Heart left ventricle (tissue), 16 donors: Measurements from ENCODE around the gene EXOC3L4. TPM values are rescaled to one million over a fixed set of nuclear protein-coding genes. Genes with fewer than 3 reads are reported as not detected.

ENCODE experiments used
- ATAC-seq, 4 donors: fragments of 200-7000 bp; cut with Tn5 transposase; one replicate each; pipeline ENCODE4 v1.9.1; 2020 to 2022; ENCODE audit warnings: moderate library complexity in 4 of 4, mild to moderate bottlenecking in 3 of 4, moderate number of reproducible peaks in 1 of 4
- DNase-seq, 5 donors: peaks; one replicate each; pipeline ENCODE4 v3.0.0-alpha.2; 2020
- H3K27ac ChIP-seq, 12 donors: fragments of 200-600 bp; sonication (generic) in 4 of 12; one replicate each; pipeline versions ENCODE4 v1.5.0 to v1.8.0; 2016 to 2022; ENCODE audit warnings: mild to moderate bottlenecking in 2 of 12
- H3K27me3 ChIP-seq, 9 donors: fragments of 200-600 bp; sonication (generic) in 2 of 9; one replicate each; pipeline versions ENCODE4 v1.5.1 to v1.8.0; 2016 to 2022; ENCODE audit warnings: mild to moderate bottlenecking in 3 of 9
- H3K36me3 ChIP-seq, 9 donors: fragments of 200-600 bp; sonication (generic) in 2 of 9; one replicate each; pipeline versions ENCODE4 v1.5.0 to v1.8.0; 2018 to 2022; ENCODE audit warnings: mild to moderate bottlenecking in 2 of 9
- H3K4me1 ChIP-seq, 12 donors: fragments of 200-600 bp; sonication (generic) in 4 of 12; one replicate each; pipeline versions ENCODE4 v1.5.0 to v1.8.0; 2016 to 2022; ENCODE audit warnings: mild to moderate bottlenecking in 3 of 12
- H3K4me3 ChIP-seq, 12 donors: fragments of 200-600 bp; sonication (generic) in 4 of 12; one replicate each; pipeline versions ENCODE4 v1.5.0 to v1.8.0; 2017 to 2022; ENCODE audit warnings: mild to moderate bottlenecking in 9 of 12, moderate library complexity in 4 of 12
- H3K9me3 ChIP-seq, 12 donors: fragments of 200-600 bp; sonication (generic) in 4 of 12; one replicate each; pipeline versions ENCODE4 v1.5.0 to v1.8.0; 2016 to 2022; ENCODE audit warnings: mild to moderate bottlenecking in 1 of 12
- POLR2A ChIP-seq, 2 donors: fragments of 450-650 bp; IDR thresholded peaks; one replicate each; pipeline ENCODE4 v1.6.1; 2017; ENCODE audit warnings: antibody characterized with exemption in 2 of 2, mild to moderate bottlenecking in 2 of 2, moderate library complexity in 2 of 2
- WGBS, 4 donors: extraction: QIAGEN DNeasy Blood & Tissue Kit in 2 of 4; methylation state at CpG; one replicate each; pipeline versions ENCODE4 v1.1.5 to v1.1.7; 2013 to 2018; 5-methylcytosine and 5-hydroxymethylcytosine counted together
- intact Hi-C, 10 donors: fragments of 100-400 bp; cut with DNase I; formaldehyde crosslinking; loops; one replicate each; pipeline versions ENCODE4 v1.11.1 to v1.14.2; 2022
- polyA plus RNA-seq, 2 donors: library from polyadenylated mRNA; stranded (reverse); fragments of 200-250 nt; gene quantifications; one replicate each; pipeline ENCODE4 v1.2.3, GENCODE V29; 2013
- total RNA-seq, 9 donors: library from RNA; depleted of rRNA in 2 of 9; stranded (reverse); fragments of >200 nt in 2 of 9; fragmentation: NEBNext Ultra II Directional in 3 of 9; extraction: Animal tissue kit (Norgen Biotek cat#: 25700) in 3 of 9; gene quantifications; one replicate each; pipeline versions ENCODE4 v1.1.0 to v1.2.4, GENCODE V29; 2016 to 2023
- TF ChIP-seq, protein P1 (sequence below), 12 donors: fragments of 200-600 bp; sonication (generic) in 4 of 12; IDR thresholded peaks; one replicate each; pipeline versions ENCODE4 v1.5.0 to v1.8.0; 2018 to 2022; ENCODE audit warnings: antibody characterized with exemption in 12 of 12, mild to moderate bottlenecking in 5 of 12
- donor health status: ischemic (EF 13 %, LVEDD 7.1; RV severe dilation, severe dysfunction).
- donor health status: healthy with polysubstance abuse.
- donor health status: DM: no; HTN: yes; CAD: no.
- donor health status: DM: no; HTN: no; CAD: no.
- donor health status: ischemic (EF 25% LVEDD 6.9; RV normal size, moderate dysfunction).
- donor health status: ischemic (EF 25% LVEDD 5.7; RV mildly dilated, moderate dysfunction).
- donor health status: healthy.
- donor health status: DM: yes; HTN: yes; CAD: no.
- donor health status: ischemic (EF 35%, LVEDD 5.7; RV mildly dilated, moderate dysfunction).
- donor health status: nonischemic (EF 11% LVEDD 7.7; RV severe dilation, severe dysfunction).
- donor health status: DM: yes; HTN: yes; CAD: no.
- donor health status: PGD.
- donor health status: ischemic (EF 29% LVEDD 5.4; RV normal size, mild dysfunction).
- donor health status: nonischemic (EF 23%, LVEDD 6.1; RV moderate dilation, normal function).

EXOC3L4 gene
- total and polyA plus RNA-seq, 11 donors: 0.21 to 3.2 (median 0.47) TPM; not detected in 5

DNA sequence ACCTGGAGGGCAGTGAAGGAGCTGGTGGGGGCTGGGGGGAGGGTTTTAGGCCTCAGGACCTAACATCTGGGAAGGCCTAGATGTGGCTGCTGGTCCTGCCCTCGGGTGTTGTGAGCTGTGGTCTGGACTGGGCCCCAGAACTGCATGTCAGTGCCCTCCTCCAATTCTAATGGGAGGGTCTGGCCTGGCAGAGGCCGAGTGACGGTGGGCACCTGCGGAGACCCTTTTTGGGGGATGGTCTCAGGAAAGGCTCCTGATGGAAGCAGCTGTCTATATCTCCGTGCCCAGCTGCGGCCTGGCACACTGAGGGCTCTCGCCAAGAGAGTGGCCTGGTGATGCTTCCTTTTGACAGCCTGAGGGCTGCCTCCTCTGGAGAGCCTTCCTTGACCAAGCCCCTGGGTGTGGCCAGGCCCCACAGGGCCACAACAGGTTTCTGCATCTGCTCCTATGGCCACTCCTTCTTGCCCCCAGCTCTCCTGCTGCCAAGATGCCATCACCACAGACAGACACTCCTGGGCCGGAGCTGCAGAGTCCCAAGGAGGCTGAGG, 5.3 kb downstream of the EXOC3L4 start:
- H3K4me1 ChIP-seq: peaks cover 0 to 33% (median 22%) of the 10 kb centered on the region in 12 donors
- H3K27ac ChIP-seq: no peak overlapping the region
- peaks cover 17 to 65% (median 43%) of the 10 kb centered on the region in 9 donors for H3K27me3 ChIP-seq
- H3K4me3 ChIP-seq: no peak overlapping the region
- TF ChIP-seq POLR2A (IDR thresholded peaks at IDR 0.05): no peak
- TF ChIP-seq, protein P1, sequence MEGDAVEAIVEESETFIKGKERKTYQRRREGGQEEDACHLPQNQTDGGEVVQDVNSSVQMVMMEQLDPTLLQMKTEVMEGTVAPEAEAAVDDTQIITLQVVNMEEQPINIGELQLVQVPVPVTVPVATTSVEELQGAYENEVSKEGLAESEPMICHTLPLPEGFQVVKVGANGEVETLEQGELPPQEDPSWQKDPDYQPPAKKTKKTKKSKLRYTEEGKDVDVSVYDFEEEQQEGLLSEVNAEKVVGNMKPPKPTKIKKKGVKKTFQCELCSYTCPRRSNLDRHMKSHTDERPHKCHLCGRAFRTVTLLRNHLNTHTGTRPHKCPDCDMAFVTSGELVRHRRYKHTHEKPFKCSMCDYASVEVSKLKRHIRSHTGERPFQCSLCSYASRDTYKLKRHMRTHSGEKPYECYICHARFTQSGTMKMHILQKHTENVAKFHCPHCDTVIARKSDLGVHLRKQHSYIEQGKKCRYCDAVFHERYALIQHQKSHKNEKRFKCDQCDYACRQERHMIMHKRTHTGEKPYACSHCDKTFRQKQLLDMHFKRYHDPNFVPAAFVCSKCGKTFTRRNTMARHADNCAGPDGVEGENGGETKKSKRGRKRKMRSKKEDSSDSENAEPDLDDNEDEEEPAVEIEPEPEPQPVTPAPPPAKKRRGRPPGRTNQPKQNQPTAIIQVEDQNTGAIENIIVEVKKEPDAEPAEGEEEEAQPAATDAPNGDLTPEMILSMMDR (IDR thresholded peaks at IDR 0.05): no peak
- intact Hi-C loops: loop anchor here in 3 of 10 donors (2.0 to 10.0 kb wide), 3 partner anchors 43 to 405 kb away; no protein-coding TSS in a partner anchor
- H3K9me3 ChIP-seq: no peaks in the 10 kb centered on the region
- ATAC-seq (no peak), DNase-seq (no peak)
- WGBS, 4 donors: 90 to 100% (median 90%) methylated on average over 2 to 8 of the region's 8 CpGs
- no peaks in the 10 kb centered on the region for H3K36me3 ChIP-seq

DNA sequence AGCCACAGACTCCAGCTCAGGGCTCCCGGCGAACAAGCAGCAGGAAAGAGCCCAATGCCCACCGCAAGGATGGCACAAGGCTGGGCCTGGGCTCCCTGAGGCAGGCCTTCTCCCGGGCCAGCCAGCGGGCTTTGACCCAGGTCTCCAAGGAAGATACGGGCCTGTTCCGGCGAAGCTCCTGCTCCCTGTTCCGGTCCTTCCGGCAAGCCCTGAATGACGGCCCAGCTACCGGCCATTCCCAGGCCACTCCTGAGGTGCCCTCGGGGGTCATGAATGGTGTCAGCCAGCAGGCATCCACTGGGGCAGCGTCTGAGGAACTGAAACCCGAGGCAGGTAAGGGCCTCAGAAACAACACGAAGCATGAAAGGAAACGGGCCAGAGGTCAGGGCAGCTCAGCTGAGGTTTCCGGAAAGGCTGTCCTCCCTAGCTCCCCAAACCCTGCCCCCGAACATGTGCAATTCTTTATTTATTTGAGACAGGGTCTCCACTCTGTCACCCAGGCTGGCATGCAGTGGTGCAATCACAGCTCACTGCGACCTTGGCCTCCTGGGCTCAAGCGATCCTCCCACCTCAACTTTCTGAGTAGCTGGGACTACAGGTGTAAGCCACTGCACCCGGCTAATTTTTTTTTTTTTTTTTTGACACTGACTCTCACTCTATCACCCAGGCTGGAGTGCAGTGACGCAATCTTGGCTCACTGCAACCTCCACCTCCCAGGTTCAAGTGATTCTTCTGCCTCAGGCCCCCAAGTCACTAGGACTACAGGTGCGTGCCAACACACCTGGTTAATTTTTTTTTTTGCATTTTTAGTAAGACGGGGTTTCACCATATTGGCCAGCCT, 6.0 kb downstream of the EXOC3L4 start:
- peaks cover 17 to 72% (median 44%) of the 10 kb centered on the region in 9 donors for H3K27me3 ChIP-seq
- H3K36me3 ChIP-seq: no peaks in the 10 kb centered on the region
- 84 to 95% (median 89%) methylated on average over 20 to 25 of the region's 25 CpGs for WGBS, 4 donors
- TF ChIP-seq, protein P1 (IDR thresholded peaks at IDR 0.05): no peak
- TF ChIP-seq POLR2A (IDR thresholded peaks at IDR 0.05): no peak
- ATAC-seq (no peak), DNase-seq (peak in 1 of 5 donors; percentile 52)
- H3K4me3 ChIP-seq: no peak overlapping the region
- peaks cover 0 to 36% (median 22%) of the 10 kb centered on the region in 12 donors for H3K4me1 ChIP-seq
- intact Hi-C loops: loop anchor here in 1 of 10 donors (2.0 to 10.0 kb wide), 2 partner anchors 42 to 84 kb away; no protein-coding TSS in a partner anchor
- no peak overlapping the region for H3K27ac ChIP-seq
- H3K9me3 ChIP-seq: no peaks in the 10 kb centered on the region

DNA sequence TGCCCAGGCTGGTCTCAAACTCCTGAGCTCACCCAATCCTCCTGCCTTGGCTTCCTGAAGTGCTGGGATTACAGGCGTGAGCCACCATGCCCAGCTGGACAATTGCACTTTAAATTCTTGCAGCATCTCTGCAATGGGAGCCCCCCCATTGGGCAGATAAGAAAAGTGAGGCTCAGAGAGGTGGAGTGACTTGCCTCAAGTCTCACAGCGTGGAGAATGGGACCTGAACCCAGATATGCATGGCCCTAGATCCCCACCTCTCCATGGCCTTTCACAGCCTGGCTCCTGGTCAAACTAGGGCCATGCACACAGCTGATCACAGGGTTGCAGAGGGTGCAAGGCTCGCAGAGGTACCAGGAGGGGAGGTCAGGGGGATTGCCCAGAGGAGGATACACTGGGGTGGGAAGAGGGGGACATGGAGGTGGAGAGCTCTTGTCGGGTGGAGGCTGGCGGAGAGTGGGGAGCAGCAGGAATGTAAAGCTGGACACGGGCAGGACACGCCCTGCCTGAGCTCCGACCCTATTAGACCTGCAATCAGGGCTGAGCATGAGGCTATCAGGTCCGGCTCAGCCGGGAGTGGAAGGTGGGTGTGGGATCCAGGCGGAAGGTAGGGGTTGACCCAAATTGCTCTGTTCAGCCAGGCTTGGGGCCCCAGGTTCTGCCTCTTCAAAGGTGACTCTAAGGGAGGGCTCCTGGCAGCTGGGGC, 6.9 kb downstream of the EXOC3L4 start:
- WGBS, 4 donors: 93 to 97% (median 95%) methylated on average over 10 to 11 of the region's 11 CpGs
- intact Hi-C loops: loop anchor here in 1 of 10 donors (2.0 to 10.0 kb wide), 2 partner anchors 41 to 83 kb away; no protein-coding TSS in a partner anchor
- peaks cover 17 to 72% (median 44%) of the 10 kb centered on the region in 9 donors for H3K27me3 ChIP-seq
- DNase-seq: peak in 1 of 5 donors; percentile 42
- ATAC-seq: no peak
- no peak overlapping the region for H3K4me3 ChIP-seq
- H3K36me3 ChIP-seq: no peaks in the 10 kb centered on the region
- no peaks in the 10 kb centered on the region for H3K9me3 ChIP-seq
- peaks cover 0 to 36% (median 22%) of the 10 kb centered on the region in 12 donors for H3K4me1 ChIP-seq
- TF ChIP-seq, protein P1 (IDR thresholded peaks at IDR 0.05): no peak
- no peak overlapping the region for H3K27ac ChIP-seq
